Activated naive CD4-positive, alpha-beta T cell (primary cell): ENCODE measurements around the gene MAST4.

Experiments used
- DNase-seq, 4 experiments: peaks; one replicate each; lab custom pipeline; 2025; lab: John Stamatoyannopoulos, UW

MAST4 gene

GRCh38 chr5:66906021-66906420 lies 309.8 kb downstream of the MAST4 start:
- DNase-seq: no peak

DNA sequence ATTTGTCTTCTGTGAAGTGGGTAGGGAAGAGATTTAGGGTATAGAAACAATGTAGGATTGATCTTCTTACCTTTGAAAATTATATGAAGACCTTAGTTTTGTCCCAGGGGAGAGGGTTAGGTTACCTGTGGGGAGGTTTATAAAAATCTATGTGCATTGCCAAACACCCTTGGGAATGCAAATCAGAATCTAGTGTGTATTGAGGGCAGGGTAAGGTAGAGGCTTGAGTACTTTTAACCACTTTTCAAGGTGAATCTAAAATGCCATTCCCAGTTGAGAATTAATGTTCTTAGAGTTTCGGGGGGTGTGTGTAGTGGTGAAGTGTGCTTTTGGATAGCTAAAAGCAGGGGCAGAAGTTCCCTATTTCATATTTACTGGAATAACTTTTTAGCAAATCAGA lies 312.0 kb downstream of the MAST4 start:
- DNase-seq: no peak

- DNase-seq: no peak
Observed at GRCh38 chr5:66909364-66909763, 313.2 kb downstream of the MAST4 start.

GRCh38 chr5:66912787-66913186 lies 316.6 kb downstream of the MAST4 start:
- DNase-seq: no peak

- DNase-seq: no peak
Observed at GRCh38 chr5:66915531-66915930, 319.3 kb downstream of the MAST4 start.

DNA sequence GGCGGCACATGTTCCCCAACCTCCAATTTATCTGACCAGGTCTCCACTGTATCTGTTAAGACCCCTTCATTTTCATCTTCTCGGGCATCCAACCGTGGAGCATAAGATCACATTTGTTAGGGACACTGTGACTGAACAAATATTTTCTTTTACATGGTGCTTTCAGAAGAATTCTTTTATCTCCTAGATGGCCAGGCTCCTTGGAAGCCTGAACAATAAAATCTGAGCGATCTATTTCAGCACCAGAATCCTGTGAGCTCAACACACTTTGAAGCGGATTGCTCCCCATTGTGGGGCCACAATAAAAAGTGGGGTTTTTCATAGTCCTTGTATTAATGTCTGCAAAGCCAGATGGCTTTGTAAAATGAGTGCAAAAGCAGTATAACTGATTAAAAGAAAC lies 326.7 kb downstream of the MAST4 start:
- no peak for DNase-seq

- no peak for DNase-seq
Observed at GRCh38 chr5:66923457-66923856, 327.3 kb downstream of the MAST4 start.

- DNase-seq: no peak
Observed at GRCh38 chr5:66923922-66924321, 327.7 kb downstream of the MAST4 start.

DNA sequence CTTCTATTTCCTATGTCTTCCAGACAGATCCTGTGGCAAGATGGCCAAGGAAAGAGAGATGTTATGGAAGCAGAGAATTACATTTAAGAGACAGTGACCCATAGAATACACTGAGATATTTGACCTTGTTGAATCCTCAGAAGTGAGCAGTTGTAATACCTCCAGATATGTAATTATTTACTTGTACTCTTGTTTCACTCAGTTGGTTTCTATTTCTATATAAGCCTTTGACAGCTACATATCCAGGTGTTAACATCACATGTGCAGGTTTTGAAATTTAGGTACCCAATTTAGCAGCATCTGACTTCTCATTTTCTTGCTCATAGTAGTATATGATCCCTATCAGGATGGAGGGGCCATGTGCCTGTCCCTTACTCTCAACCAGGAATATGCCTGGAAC lies 330.9 kb downstream of the MAST4 start:
- no peak for DNase-seq

DNA sequence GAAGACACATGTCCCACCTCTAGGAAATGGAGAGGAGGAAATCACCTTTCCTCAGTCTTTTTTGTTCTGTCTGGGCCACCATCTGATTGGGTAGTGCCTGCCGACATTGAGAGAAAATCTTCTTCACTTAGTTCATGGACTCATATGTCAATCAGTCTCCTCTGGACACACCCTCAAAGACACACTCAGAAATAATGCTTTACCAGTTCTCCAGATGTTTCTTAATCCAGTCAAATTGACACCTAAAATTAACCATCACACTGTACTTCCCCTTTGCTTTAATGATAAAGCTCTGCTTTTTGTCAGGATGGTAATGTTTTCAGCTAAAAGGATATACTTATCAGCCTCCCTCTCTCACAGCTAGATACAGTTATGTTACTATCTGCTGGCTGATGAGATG lies 333.1 kb downstream of the MAST4 start:
- DNase-seq: no peak

GRCh38 chr5:66929995-66930394 lies 333.8 kb downstream of the MAST4 start:
- no peak for DNase-seq

- no peak for DNase-seq
Observed at GRCh38 chr5:66931651-66932050, 335.5 kb downstream of the MAST4 start.

GRCh38 chr5:66932457-66932856 lies 336.3 kb downstream of the MAST4 start:
- DNase-seq: no peak

DNA sequence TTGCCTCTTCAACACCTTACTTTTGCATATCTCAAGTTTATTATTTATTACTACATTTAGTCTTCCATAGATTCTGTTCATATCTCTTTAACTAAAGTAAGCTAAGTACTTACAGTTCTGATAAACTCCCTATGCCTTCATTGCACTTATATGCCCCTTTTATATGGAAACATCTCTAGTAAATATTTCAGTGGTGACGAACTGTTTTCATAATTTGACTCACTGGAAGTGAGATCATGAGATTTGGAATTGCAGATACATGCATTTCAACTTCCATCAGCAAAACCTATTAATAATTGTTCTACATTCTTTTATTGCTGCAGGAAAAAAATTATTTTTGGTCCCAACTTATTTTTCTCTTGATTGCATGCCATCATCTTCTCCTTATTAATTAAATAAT lies 336.9 kb downstream of the MAST4 start:
- no peak for DNase-seq

- DNase-seq: no peak
Observed at GRCh38 chr5:66939094-66939493, 342.9 kb downstream of the MAST4 start.

GRCh38 chr5:66945389-66946349 lies 349.5 kb downstream of the MAST4 start:
- DNase-seq: no peak

DNA sequence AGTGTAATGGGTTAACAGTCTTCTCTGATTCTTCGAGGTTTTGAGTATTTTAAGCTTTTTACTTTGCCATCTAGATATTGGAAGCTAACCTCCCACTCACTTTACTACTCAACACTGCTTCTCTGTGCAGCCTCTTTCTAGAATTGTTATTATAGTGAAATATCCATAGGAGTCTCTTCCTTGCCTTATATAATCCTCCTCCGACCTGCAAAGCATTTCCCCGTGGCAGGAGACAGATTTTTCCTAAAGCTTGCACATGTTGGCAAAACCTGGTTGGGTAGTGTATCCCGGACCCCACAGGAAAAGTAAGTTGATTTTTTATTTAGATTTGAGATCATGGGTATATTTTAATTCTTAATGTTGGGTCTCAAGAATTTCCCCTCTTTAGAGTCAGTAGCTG lies 351.3 kb downstream of the MAST4 start:
- no peak for DNase-seq

- DNase-seq: no peak
Observed at GRCh38 chr5:66949066-66949465, 352.9 kb downstream of the MAST4 start.

- no peak for DNase-seq
Observed at GRCh38 chr5:66952153-66952552, 356.0 kb downstream of the MAST4 start.

GRCh38 chr5:66956439-66956838 lies 360.2 kb downstream of the MAST4 start:
- DNase-seq: no peak

DNA sequence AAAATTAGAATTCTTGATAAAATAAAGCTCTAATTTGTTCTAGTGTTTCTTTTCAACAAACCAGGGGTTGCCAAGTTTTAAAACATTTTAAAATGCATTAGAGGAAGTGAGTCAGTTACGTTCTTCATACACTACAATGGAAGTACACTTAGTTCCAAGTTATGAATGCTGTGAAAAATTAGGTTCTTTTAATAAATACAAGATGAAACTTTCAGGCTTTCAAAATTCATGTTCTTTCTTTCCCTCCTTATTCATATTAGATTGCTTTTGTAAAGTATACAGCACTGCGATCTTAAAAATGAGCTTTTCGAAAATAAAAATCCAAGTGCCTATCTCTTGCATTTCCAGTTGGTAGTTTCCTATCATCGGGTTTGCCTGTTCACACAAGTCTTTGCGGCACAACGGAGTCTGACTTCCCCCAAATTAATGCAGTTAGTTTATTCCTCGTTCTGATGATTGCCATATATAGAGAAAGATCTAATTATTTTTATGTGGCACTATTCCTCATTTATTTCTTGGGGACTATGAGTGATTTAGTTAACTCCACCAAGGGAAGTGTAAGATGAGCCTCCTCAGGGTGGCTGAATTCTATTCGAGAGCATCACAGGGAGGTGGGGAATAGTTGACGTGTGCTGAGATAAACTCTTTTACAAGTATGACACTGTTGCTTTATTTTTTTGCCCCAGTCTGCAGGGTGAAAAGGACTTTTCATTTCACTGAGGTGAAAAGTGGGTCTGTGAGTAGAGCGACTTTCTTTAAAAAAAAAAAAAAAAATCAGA lies 362.2 kb downstream of the MAST4 start:
- no peak for DNase-seq

- no peak for DNase-seq
Observed at GRCh38 chr5:66958980-66959641, 362.9 kb downstream of the MAST4 start.

DNA sequence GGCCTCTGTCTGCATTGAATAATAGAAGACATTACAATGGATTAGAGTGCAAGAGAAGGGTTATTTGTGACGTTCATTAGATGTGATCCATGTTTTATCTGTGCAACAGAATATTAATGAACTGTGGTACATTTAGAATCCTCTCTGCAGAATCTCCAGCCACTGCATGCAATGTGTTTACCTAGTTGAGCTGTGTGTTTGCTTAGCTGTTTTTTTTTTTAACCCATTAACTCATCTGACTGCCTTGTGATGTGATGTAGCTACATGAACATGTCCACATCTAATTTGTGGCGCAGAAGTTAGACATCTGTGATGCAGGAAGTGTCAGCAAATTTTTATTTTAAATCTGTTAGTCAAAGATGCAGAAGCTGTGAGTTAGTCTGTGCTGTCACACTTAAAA lies 363.5 kb downstream of the MAST4 start:
- no peak for DNase-seq
